Measurements from ENCODE around the gene PLIN4.
A peak's percentile ranks its signal among the peaks of the same experiment; 100 is the strongest.

PLIN4 gene

GRCh38 chr19:4457654-4458395, 60.5 kb downstream of the PLIN4 start, which contains the start of gene UBXN6:
TSS of gene UBXN6 (minus strand) at chr19:4457794. CDS start at chr19:4457697, 97 bp downstream.
- DNase-seq, result peak; percentile 97
- peak; percentile 98 for ATAC-seq (replicated peaks)
- peak within 1 kb of the TSS; percentile 83 to 89 for H3K4me3 Mint-ChIP-seq
- H3K4me1 Mint-ChIP-seq, result peaks cover 12 to 25% of the 10 kb centered on the region in 2 donors
- no peaks in the 10 kb centered on the region for H3K27me3 Mint-ChIP-seq
- no peaks in the 10 kb centered on the region for H3K9me3 Mint-ChIP-seq
- H3K36me3 Mint-ChIP-seq, result peaks cover 0 to 9% of the 10 kb centered on the region in 2 donors
- peak within 1 kb of the TSS; percentile 93 for H3K27ac Mint-ChIP-seq

GRCh38 chr19:4456843-4457653, 61.2 kb downstream of the PLIN4 start:
- Mint-ChIP-seq H3K4me1 (peaks cover 12 to 25% of the 10 kb centered on the region in 2 donors), H3K27ac (peak overlapping the region; percentile 93), H3K36me3 (peaks cover 6 to 9% of the 10 kb centered on the region in 2 donors), H3K27me3 (no peaks in the 10 kb centered on the region), H3K9me3 (no peaks in the 10 kb centered on the region), H3K4me3 (peak overlapping the region; percentile 83 to 89)
- ATAC-seq (replicated peaks) (peak; percentile 44 to 46), DNase-seq (no peak)

- Mint-ChIP-seq H3K4me1 (peaks cover 12 to 25% of the 10 kb centered on the region in 2 donors), H3K4me3 (peak overlapping the region; percentile 83 to 89), H3K27me3 (no peaks in the 10 kb centered on the region), H3K9me3 (no peaks in the 10 kb centered on the region), H3K36me3 (peaks cover 9% of the 10 kb centered on the region in 2 donors), H3K27ac (peak overlapping the region; percentile 93)
- no peak for ATAC-seq (replicated peaks)
- DNase-seq, result no peak
These were observed 61.8 kb downstream of the PLIN4 start for GRCh38 chr19:4456476-4456842.

- Mint-ChIP-seq H3K9me3 (no peaks in the 10 kb centered on the region), H3K36me3 (peaks cover 9% of the 10 kb centered on the region in 2 donors), H3K27me3 (no peaks in the 10 kb centered on the region), H3K4me3 (peak overlapping the region; percentile 83 to 89), H3K27ac (peak overlapping the region; percentile 93), H3K4me1 (peaks cover 12 to 25% of the 10 kb centered on the region in 2 donors)
- DNase-seq (no peak), ATAC-seq (replicated peaks) (no peak)
These were observed 62.4 kb downstream of the PLIN4 start for GRCh38 chr19:4455719-4456475.

GRCh38 chr19:4454747-4455718, 63.3 kb downstream of the PLIN4 start:
- DNase-seq (no peak), ATAC-seq (replicated peaks) (no peak)
- Mint-ChIP-seq H3K4me1 (peaks cover 12 to 25% of the 10 kb centered on the region in 2 donors), H3K27me3 (no peaks in the 10 kb centered on the region), H3K27ac (peak overlapping the region; percentile 37), H3K4me3 (no peak overlapping the region), H3K9me3 (no peaks in the 10 kb centered on the region), H3K36me3 (peaks cover 11 to 12% of the 10 kb centered on the region in 2 donors)

GRCh38 chr19:4453232-4454179, 64.8 kb downstream of the PLIN4 start:
- Mint-ChIP-seq H3K4me3 (no peak overlapping the region), H3K9me3 (no peaks in the 10 kb centered on the region), H3K36me3 (peaks cover 25 to 28% of the 10 kb centered on the region in 2 donors), H3K27me3 (no peaks in the 10 kb centered on the region), H3K27ac (peak overlapping the region; percentile 37), H3K4me1 (peaks cover 12 to 25% of the 10 kb centered on the region in 2 donors)
- ATAC-seq (replicated peaks) (no peak), DNase-seq (no peak)

- DNase-seq (no peak), ATAC-seq (replicated peaks) (no peak)
- no peaks in the 10 kb centered on the region for H3K9me3 Mint-ChIP-seq
- H3K27me3 Mint-ChIP-seq, result no peaks in the 10 kb centered on the region
- no peak overlapping the region for H3K4me3 Mint-ChIP-seq
- peak overlapping the region; percentile 69 for H3K27ac Mint-ChIP-seq
- H3K4me1 Mint-ChIP-seq, result peaks cover 12 to 25% of the 10 kb centered on the region in 2 donors
- H3K36me3 Mint-ChIP-seq, result peaks cover 30 to 32% of the 10 kb centered on the region in 2 donors
These were observed 65.9 kb downstream of the PLIN4 start for GRCh38 chr19:4452230-4452990.
